HepG2 (cell line): ENCODE data around the gene ALG3. TPM values are rescaled to one million over a fixed set of nuclear protein-coding genes. Genes with fewer than 3 reads are reported as not detected.

Experiments
- ATAC-seq: fragments of 200-7000 bp; cut with Tn5 transposase; 3 replicates; pipeline ENCODE4 v1.9.1; 2020; ENCODE audit warnings: mild to moderate bottlenecking, moderate library complexity
- BruUV-seq: library from RNA; stranded (reverse); fragments of 400-500 nt; replicated peaks from 2 replicates; lab custom pipeline; 2021; lab: Mats Ljungman, UMichigan
- CTCF ChIA-PET: fragments of 300-600 bp; formaldehyde crosslinking; extraction: SDS; loops from one replicate; lab custom pipeline; 2021; ENCODE audit warnings: low total read pairs, inconsistent platforms, low intra/inter-chr PET ratio; lab: Yijun Ruan, JAX
- POLR2A ChIA-PET: fragments of 350-600 bp; sonication (Branson Sonifier 250); formaldehyde crosslinking; loops from one replicate; lab custom pipeline; 2020; ENCODE audit warnings: antibody characterized with exemption, inconsistent platforms; lab: Yijun Ruan, JAX
- DNase-seq: peaks from one replicate; pipeline ENCODE4 v3.0.0-alpha.2; 2015; ENCODE audit warnings: low spot score
- FAIRE-seq: peaks from 3 replicates; lab custom pipeline; 2011; peaks lifted over from hg19 to GRCh38; lab: Jason Lieb, UNC
- H2AFZ ChIP-seq: one replicate; pipeline ENCODE4 v1.6.1; 2011; ENCODE audit warnings: low read length, inconsistent platforms
- H3K27ac ChIP-seq: fragments of 300-600 bp; 3 replicates; pipeline ENCODE4 v1.8.0; 2011; ENCODE audit warnings: mixed run types, mild to moderate bottlenecking, mixed read lengths, low read length, inconsistent platforms; ENCODE audit not compliant: insufficient read depth; ENCODE audit errors: extremely low read length
- H3K27me3 ChIP-seq, 2 experiments: fragments of 200-600 bp in 1 of 2; 2 replicates in 1 of 2; 3 replicates in 1 of 2; pipeline versions ENCODE4 v1.6.0 to v1.8.0; 2011; ENCODE audit warnings: low read length in 2 of 2, mild to moderate bottlenecking in 2 of 2, moderate library complexity in 2 of 2, inconsistent platforms in 1 of 2; ENCODE audit not compliant: insufficient read depth in 2 of 2, control insufficient read depth in 1 of 2
- H3K36me3 ChIP-seq, 2 experiments: fragments of 200-600 bp in 1 of 2; replicated peaks in 1 of 2; 2 replicates in 1 of 2; 3 replicates in 1 of 2; pipeline versions ENCODE4 v1.5.1 to v1.8.0; 2011; ENCODE audit warnings: low read length in 2 of 2, inconsistent platforms in 1 of 2; ENCODE audit not compliant: insufficient read depth in 2 of 2, control insufficient read depth in 1 of 2
- H3K4me1 ChIP-seq: 2 replicates; pipeline ENCODE4 v1.5.1; 2012; ENCODE audit warnings: low read length, inconsistent platforms; ENCODE audit not compliant: insufficient read depth
- H3K4me2 ChIP-seq: 2 replicates; pipeline ENCODE4 v1.6.0; 2011; ENCODE audit warnings: low read depth, low read length, inconsistent platforms
- H3K4me3 ChIP-seq, 3 experiments: fragments of 200-600 bp in 1 of 3; sonication (generic), shearing (Covaris generic) in 1 of 3; replicated peaks in 1 of 3; 2 replicates each; pipeline ENCODE4 v1.5.1; 2011 to 2016; ENCODE audit warnings: low read length in 3 of 3, inconsistent platforms in 2 of 3, low read depth in 2 of 3, mild to moderate bottlenecking in 2 of 3, control low read depth in 1 of 3, mixed read lengths in 1 of 3; ENCODE audit not compliant: insufficient read depth in 1 of 3
- H3K79me2 ChIP-seq: one replicate; pipeline ENCODE4 v1.6.1; 2011; ENCODE audit warnings: low read length, inconsistent platforms; ENCODE audit not compliant: insufficient read depth
- H3K9ac ChIP-seq: 2 replicates; pipeline ENCODE4 v1.6.0; 2011; ENCODE audit warnings: mild to moderate bottlenecking, low read depth, low read length, inconsistent platforms; ENCODE audit not compliant: insufficient read depth
- H3K9me3 ChIP-seq: 2 replicates; pipeline ENCODE4 v1.5.1; 2012; ENCODE audit warnings: mild to moderate bottlenecking, low read length
- H4K20me1 ChIP-seq: 2 replicates; pipeline ENCODE4 v1.6.0; 2011; ENCODE audit warnings: inconsistent platforms, mild to moderate bottlenecking, low read length, moderate library complexity; ENCODE audit not compliant: insufficient read depth
- FUBP1 ChIP-seq: sonication (generic); formaldehyde crosslinking; IDR thresholded peaks from 2 replicates; pipeline ENCODE4 v1.5.1; 2020; ENCODE audit warnings: missing genetic modification reagents, mild to moderate bottlenecking, borderline replicate concordance
- MAFF ChIP-seq: IDR thresholded peaks from 2 replicates; pipeline ENCODE4 v1.6.1; 2011; ENCODE audit warnings: low read depth, low read length, improper control_type of control experiment
- MATR3 ChIP-seq: sonication (generic); formaldehyde crosslinking; IDR thresholded peaks from 2 replicates; pipeline ENCODE4 v1.4.0; 2020; ENCODE audit warnings: missing genetic modification reagents
- REL ChIP-seq: sonication (generic); formaldehyde crosslinking; conservative IDR thresholded peaks from 2 replicates; pipeline ENCODE4 v1.8.0; 2022; ENCODE audit warnings: mild to moderate bottlenecking, missing genetic modification reagents, moderate library complexity
- SOX5 ChIP-seq: IDR thresholded peaks from 2 replicates; pipeline ENCODE4 v1.6.1; 2016; ENCODE audit warnings: borderline replicate concordance
- ZFP91 ChIP-seq: sonication (generic); formaldehyde crosslinking; IDR thresholded peaks from 2 replicates; pipeline ENCODE4 v1.9.0; 2022; ENCODE audit warnings: missing genetic modification reagents, mild to moderate bottlenecking, borderline replicate concordance
- ZNF549 ChIP-seq: sonication (generic); formaldehyde crosslinking; IDR thresholded peaks from 2 replicates; pipeline ENCODE4 v1.5.0; 2020; ENCODE audit warnings: missing genetic modification reagents
- ZNF558 ChIP-seq: sonication (generic); formaldehyde crosslinking; IDR thresholded peaks from 2 replicates; pipeline ENCODE4 v1.9.0; 2022; ENCODE audit warnings: mild to moderate bottlenecking, missing genetic modification reagents, borderline replicate concordance
- ZNF781 ChIP-seq: sonication (generic); formaldehyde crosslinking; IDR thresholded peaks from 2 replicates; pipeline ENCODE4 v1.5.1; 2020; ENCODE audit warnings: borderline replicate concordance, mild to moderate bottlenecking, missing genetic modification reagents; ENCODE audit errors: not compliant biosample characterization
- WGBS: methylation state at CpG from one replicate; pipeline ENCODE4 v1.1.6; 2017; ENCODE audit warnings: low lambda C conversion rate; 5-methylcytosine and 5-hydroxymethylcytosine counted together
- in situ Hi-C: cut with HindIII; loops from 2 replicates; pipeline ENCODE4 v1.10.0; 2017; ENCODE audit warnings: low pct_unique_long_range_greater_than_20kb; ENCODE audit not compliant: extremely low pct_ligation_motif_present
- intact Hi-C: fragments of 100-400 bp; cut with micrococcal nuclease; formaldehyde crosslinking; loops from one replicate; pipeline ENCODE4 v1.10.0; 2022; ENCODE audit not compliant: unreplicated experiment
- polyA plus RNA-seq, 8 experiments: library from polyadenylated mRNA; depleted of rRNA in 3 of 8; stranded (reverse) in 7 of 8; unstranded in 1 of 8; fragments of >200 nt; fragmentation: Illumina TruSeq in 4 of 8; extraction: Trizol in 4 of 8; gene quantifications; 2 replicates each; pipeline versions ENCODE4 v1.2.1 to v1.2.3, GENCODE V29; 2011 to 2016; ENCODE audit warnings: low read depth in 4 of 8, missing spikeins in 1 of 8, mixed read lengths in 1 of 8; ENCODE audit not compliant: insufficient read depth in 1 of 8
- total RNA-seq, 5 experiments: library from RNA; depleted of rRNA; stranded (reverse); fragments of >200 nt; fragmentation: Illumina TruSeq; extraction: Trizol; gene quantifications; 2 replicates each; pipeline ENCODE4 v1.2.3, GENCODE V29; 2016; ENCODE audit warnings: low read depth in 1 of 5

Gene ALG3
- total and polyA plus RNA-seq, 2 of the 13 experiments (the other 11 are each of a cell fraction or from before 2014, with no cell fraction given), result 46.6 to 57.1 TPM

- TF ChIP-seq FUBP1 (CRISPR knock-in tag), result no peak
- TF ChIP-seq ZNF781 (CRISPR knock-in tag), result no peak
- TF ChIP-seq, all 625 proteins: peak for 358
Measured at GRCh38 chr3:184241447-184242296, 7.1 kb downstream of the ALG3 start (continued).

- peaks cover 4% of the 10 kb centered on the region for H4K20me1 ChIP-seq
- no peak overlapping the region for H3K27ac ChIP-seq
- DNase-seq (no peak), ATAC-seq (peak; percentile 10), FAIRE-seq (no peak)
- peak overlapping the region; percentile 48 for H3K4me2 ChIP-seq
- H3K4me1 ChIP-seq, result peaks cover 24% of the 10 kb centered on the region
- H3K36me3 ChIP-seq, result peaks cover 16 to 31% of the 10 kb centered on the region in 2 experiments
- H2AFZ ChIP-seq, result no peak overlapping the region
- ChIA-PET CTCF (interaction anchor here (1.5 to 1.6 kb wide), 2 partner anchors 12 to 14 kb away, joined by 8 to 13 read pairs; partner anchors contain the start of gene VWA5B2), POLR2A (interaction anchor here (1.0 to 1.4 kb wide), 5 partner anchors 11 to 356 kb away, joined by 3 to 8 read pairs (median 4); partner anchors contain the start of genes PARL and VWA5B2)
- H3K9ac ChIP-seq, result no peak overlapping the region
- no peaks in the 10 kb centered on the region for H3K9me3 ChIP-seq
- WGBS, result 0% methylated on average over 1 of the region's 17 CpGs
- no peaks in the 10 kb centered on the region for H3K79me2 ChIP-seq
- intact Hi-C loops, result loop anchor here (5.0 to 10.0 kb wide), 2 partner anchors 226 to 344 kb away; partner anchors contain the start of gene ABCC5
- in situ Hi-C loops, result no loop called here
- no TSS peak for BruUV-seq
- H3K27me3 ChIP-seq, result peaks cover 2 to 28% of the 10 kb centered on the region in 2 experiments; a peak in 4 of 5 replicates
- peak overlapping the region in 1 of 3 experiments; percentile 2; a peak in 1 of 6 replicates for H3K4me3 ChIP-seq
- no peak for TF ChIP-seq ZFP91 (CRISPR knock-in tag)
- TF ChIP-seq REL (CRISPR knock-in tag), result 0 out of 2 replicates have a peak, but pooled peaks have one; percentile 10
- TF ChIP-seq MATR3 (CRISPR knock-in tag), result no peak
- no peak for TF ChIP-seq ZNF549 (CRISPR knock-in tag)
- TF ChIP-seq MAFF, result no peak
- no peak for TF ChIP-seq ZNF558 (CRISPR knock-in tag)
- TF ChIP-seq SOX5 (CRISPR knock-in tag), result no peak
- TF ChIP-seq, all 625 proteins: peak for 1
Measured at GRCh38 chr3:184241141-184241446, 7.7 kb downstream of the ALG3 start.
